Liver (tissue), 9 donors: ENCODE data around the gene GNG7. TPM values are rescaled to one million over a fixed set of nuclear protein-coding genes. Genes with fewer than 3 reads are reported as not detected.

Experiments
- DNase-seq: peaks from one replicate; pipeline ENCODE4 v3.0.0-alpha.2; 2017; ENCODE audit warnings: low spot score
- H3K27ac ChIP-seq, 2 donors: one replicate each; pipeline ENCODE4 v1.7.0; 2013; ENCODE audit warnings: inconsistent platforms in 2 of 2, low read length in 2 of 2, control low read depth in 1 of 2, low read depth in 1 of 2, mild to moderate bottlenecking in 1 of 2
- H3K27me3 ChIP-seq, 4 donors: one replicate each; pipeline versions ENCODE4 v1.6.1 to v1.7.0; 2013; ENCODE audit warnings: low read length in 3 of 4, inconsistent platforms in 1 of 4, mild to moderate bottlenecking in 1 of 4, moderate library complexity in 1 of 4; ENCODE audit not compliant: control insufficient read depth in 4 of 4, insufficient read depth in 4 of 4
- H3K36me3 ChIP-seq, 4 donors: one replicate each; pipeline versions ENCODE4 v1.6.1 to v1.7.0; 2013; ENCODE audit warnings: low read length in 3 of 4, mild to moderate bottlenecking in 3 of 4, low read depth in 1 of 4, moderate library complexity in 1 of 4; ENCODE audit not compliant: control insufficient read depth in 4 of 4, insufficient read depth in 3 of 4
- H3K4me1 ChIP-seq, 4 donors: one replicate each; pipeline versions ENCODE4 v1.6.1 to v1.7.0; 2013; ENCODE audit warnings: low read length in 3 of 4, mild to moderate bottlenecking in 3 of 4, moderate library complexity in 1 of 4; ENCODE audit not compliant: control insufficient read depth in 4 of 4, insufficient read depth in 4 of 4
- H3K4me3 ChIP-seq, 3 donors: one replicate each; pipeline versions ENCODE4 v1.6.1 to v1.7.0; 2013; ENCODE audit warnings: low read length in 3 of 3, control low read depth in 1 of 3, low read depth in 1 of 3, mild to moderate bottlenecking in 1 of 3
- H3K9ac ChIP-seq, 2 donors: one replicate each; pipeline ENCODE4 v1.7.0; 2013; ENCODE audit warnings: low read length in 2 of 2, mild to moderate bottlenecking in 2 of 2, moderate library complexity in 2 of 2, control low read depth in 1 of 2, low read depth in 1 of 2
- H3K9me3 ChIP-seq, 4 donors: one replicate each; pipeline versions ENCODE4 v1.6.1 to v1.7.0; 2013; ENCODE audit warnings: low read length in 3 of 4; ENCODE audit not compliant: control insufficient read depth in 4 of 4
- CTCF ChIP-seq: fragments of 150-350 bp; IDR thresholded peaks from 2 replicates; pipeline ENCODE4 v1.5.1; 2017; ENCODE audit warnings: improper control_type of control experiment, low read depth, low read length; ENCODE audit not compliant: missing input control
- EGR1 ChIP-seq, 2 donors: IDR thresholded peaks; 2 replicates each; pipeline ENCODE4 v1.6.1; 2016 to 2018; ENCODE audit warnings: antibody characterized with exemption in 2 of 2, low read depth in 2 of 2
- FOXA1 ChIP-seq: IDR thresholded peaks from 2 replicates; pipeline ENCODE4 v1.6.1; 2016; ENCODE audit warnings: antibody characterized with exemption
- FOXA2 ChIP-seq: IDR thresholded peaks from 2 replicates; pipeline ENCODE4 v1.6.1; 2016; ENCODE audit warnings: antibody characterized with exemption
- GABPA ChIP-seq, 2 donors: IDR thresholded peaks in 1 of 2; conservative IDR thresholded peaks in 1 of 2; 2 replicates each; pipeline ENCODE4 v1.6.1; 2016; ENCODE audit warnings: antibody characterized with exemption in 2 of 2, mild to moderate bottlenecking in 1 of 2, moderate library complexity in 1 of 2
- HNF4A ChIP-seq, 2 donors: conservative IDR thresholded peaks; 2 replicates each; pipeline ENCODE4 v1.6.1; 2016; ENCODE audit warnings: antibody characterized with exemption in 2 of 2, mild to moderate bottlenecking in 2 of 2
- HNF4G ChIP-seq: IDR thresholded peaks from 2 replicates; pipeline ENCODE4 v1.6.1; 2016; ENCODE audit warnings: antibody characterized with exemption
- JUND ChIP-seq, 2 donors: IDR thresholded peaks; 2 replicates each; pipeline ENCODE4 v1.6.1; 2016; ENCODE audit warnings: antibody characterized with exemption in 2 of 2
- NR2F2 ChIP-seq: IDR thresholded peaks from 2 replicates; pipeline ENCODE4 v1.6.1; 2016; ENCODE audit warnings: antibody characterized with exemption
- RAD21 ChIP-seq, 2 donors: IDR thresholded peaks; 2 replicates each; pipeline ENCODE4 v1.6.1; 2016; ENCODE audit warnings: antibody characterized with exemption in 2 of 2, mild to moderate bottlenecking in 2 of 2
- RXRA ChIP-seq, 2 donors: IDR thresholded peaks; 2 replicates each; pipeline ENCODE4 v1.6.1; 2017 to 2018; ENCODE audit warnings: antibody characterized with exemption in 2 of 2, mild to moderate bottlenecking in 1 of 2
- SP1 ChIP-seq: IDR thresholded peaks from 2 replicates; pipeline ENCODE4 v1.6.1; 2018; ENCODE audit warnings: antibody characterized with exemption, mild to moderate bottlenecking
- TAF1 ChIP-seq: conservative IDR thresholded peaks from 2 replicates; pipeline ENCODE4 v1.6.1; 2016; ENCODE audit warnings: antibody characterized with exemption, mild to moderate bottlenecking
- YY1 ChIP-seq: IDR thresholded peaks from 2 replicates; pipeline ENCODE4 v1.6.1; 2016; ENCODE audit warnings: antibody characterized with exemption, mild to moderate bottlenecking
- WGBS: extraction: QIAGEN DNeasy Blood & Tissue Kit; methylation state at CpG from one replicate; pipeline ENCODE4 v1.1.7; 2013; 5-methylcytosine and 5-hydroxymethylcytosine counted together
- polyA plus RNA-seq, 2 donors: library from polyadenylated mRNA; stranded (reverse) in 1 of 2; unstranded in 1 of 2; fragments of 200-250 nt in 1 of 2; fragments of >200 nt in 1 of 2; fragmentation: Nextera tagmentation in 1 of 2; extraction: Ambion mirVana in 1 of 2; gene quantifications; one replicate each; pipeline versions ENCODE4 v1.2.1 to v1.2.3, GENCODE V29; 2013 to 2015
- total RNA-seq, 2 donors: library from RNA; depleted of rRNA; stranded (reverse); fragments of >200 nt; gene quantifications; one replicate each; pipeline ENCODE4 v1.2.3, GENCODE V29; 2014
- TF ChIP-seq, protein P1 (sequence below): IDR thresholded peaks from 2 replicates; pipeline ENCODE4 v1.6.1; 2016; ENCODE audit warnings: antibody characterized with exemption
- TF ChIP-seq, protein P2 (sequence below): IDR thresholded peaks from 2 replicates; pipeline ENCODE4 v1.6.1; 2016; ENCODE audit warnings: antibody characterized with exemption
- TF ChIP-seq, protein P3 (sequence below): IDR thresholded peaks from 2 replicates; pipeline ENCODE4 v1.6.1; 2016; ENCODE audit warnings: antibody characterized with exemption, mild to moderate bottlenecking
- donor health status: healthy.
- donor health status: healthy.
- donor health status: healthy.
- donor health status: healthy.
- donor health status: healthy.

The GNG7 gene
- total and polyA plus RNA-seq, 4 donors, result 0.75 to 1.9 (median 1.1) TPM

DNA sequence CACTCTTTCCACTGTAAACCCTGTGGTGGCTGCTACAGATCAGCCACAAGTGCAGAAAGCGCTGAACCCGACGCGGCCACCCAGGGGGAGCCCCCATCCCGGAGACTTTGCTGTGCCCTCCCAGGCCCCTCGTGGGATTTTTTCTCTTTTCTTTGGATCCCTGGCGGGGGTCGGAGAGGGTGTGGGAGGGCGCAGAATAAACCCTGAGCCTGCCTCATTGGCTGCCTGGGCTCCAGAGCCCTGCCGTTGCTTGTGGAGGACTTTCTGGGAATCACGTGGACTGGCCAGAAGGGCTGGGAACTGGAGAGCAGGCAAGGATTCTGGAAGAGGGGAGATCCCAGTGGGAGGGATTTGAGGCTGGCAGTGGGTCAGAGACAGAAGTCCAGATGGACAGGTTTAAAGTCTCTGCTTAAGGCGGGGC lies 201.6 kb downstream of the GNG7 start:
- WGBS, result 75% methylated on average over 12 of the region's 12 CpGs

More for the DNA sequence above, 201.6 kb downstream of the GNG7 start:
- peaks cover 0 to 5% (median 3%) of the 10 kb centered on the region in 4 donors for H3K4me1 ChIP-seq
- no peak overlapping the region for H3K27ac ChIP-seq
- no peak for DNase-seq
- H3K9me3 ChIP-seq, result no peaks in the 10 kb centered on the region
- no peak overlapping the region for H3K9ac ChIP-seq
- TF ChIP-seq GABPA (IDR thresholded peaks at IDR 0.05 in 1 of 2, conservative IDR thresholded peaks at IDR 0.05 in 1 of 2) (no peak), FOXA1 (no peak), RXRA (IDR thresholded peaks at IDR 0.05) (no peak), SP1 (no peak), HNF4A (conservative IDR thresholded peaks at IDR 0.05) (no peak), EGR1 (IDR thresholded peaks at IDR 0.05; ENCODE audit: low read depth in 2 of 2) (no peak), RAD21 (IDR thresholded peaks at IDR 0.05) (no peak), JUND (IDR thresholded peaks at IDR 0.05) (no peak), TAF1 (no peak), NR2F2 (no peak), YY1 (no peak), HNF4G (no peak), CTCF (no peak), FOXA2 (no peak)
- TF ChIP-seq, protein P1, sequence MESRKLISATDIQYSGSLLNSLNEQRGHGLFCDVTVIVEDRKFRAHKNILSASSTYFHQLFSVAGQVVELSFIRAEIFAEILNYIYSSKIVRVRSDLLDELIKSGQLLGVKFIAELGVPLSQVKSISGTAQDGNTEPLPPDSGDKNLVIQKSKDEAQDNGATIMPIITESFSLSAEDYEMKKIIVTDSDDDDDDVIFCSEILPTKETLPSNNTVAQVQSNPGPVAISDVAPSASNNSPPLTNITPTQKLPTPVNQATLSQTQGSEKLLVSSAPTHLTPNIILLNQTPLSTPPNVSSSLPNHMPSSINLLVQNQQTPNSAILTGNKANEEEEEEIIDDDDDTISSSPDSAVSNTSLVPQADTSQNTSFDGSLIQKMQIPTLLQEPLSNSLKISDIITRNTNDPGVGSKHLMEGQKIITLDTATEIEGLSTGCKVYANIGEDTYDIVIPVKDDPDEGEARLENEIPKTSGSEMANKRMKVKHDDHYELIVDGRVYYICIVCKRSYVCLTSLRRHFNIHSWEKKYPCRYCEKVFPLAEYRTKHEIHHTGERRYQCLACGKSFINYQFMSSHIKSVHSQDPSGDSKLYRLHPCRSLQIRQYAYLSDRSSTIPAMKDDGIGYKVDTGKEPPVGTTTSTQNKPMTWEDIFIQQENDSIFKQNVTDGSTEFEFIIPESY, result no peak
- TF ChIP-seq, protein P2, sequence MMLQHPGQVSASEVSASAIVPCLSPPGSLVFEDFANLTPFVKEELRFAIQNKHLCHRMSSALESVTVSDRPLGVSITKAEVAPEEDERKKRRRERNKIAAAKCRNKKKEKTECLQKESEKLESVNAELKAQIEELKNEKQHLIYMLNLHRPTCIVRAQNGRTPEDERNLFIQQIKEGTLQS, result no peak
- TF ChIP-seq, protein P3, sequence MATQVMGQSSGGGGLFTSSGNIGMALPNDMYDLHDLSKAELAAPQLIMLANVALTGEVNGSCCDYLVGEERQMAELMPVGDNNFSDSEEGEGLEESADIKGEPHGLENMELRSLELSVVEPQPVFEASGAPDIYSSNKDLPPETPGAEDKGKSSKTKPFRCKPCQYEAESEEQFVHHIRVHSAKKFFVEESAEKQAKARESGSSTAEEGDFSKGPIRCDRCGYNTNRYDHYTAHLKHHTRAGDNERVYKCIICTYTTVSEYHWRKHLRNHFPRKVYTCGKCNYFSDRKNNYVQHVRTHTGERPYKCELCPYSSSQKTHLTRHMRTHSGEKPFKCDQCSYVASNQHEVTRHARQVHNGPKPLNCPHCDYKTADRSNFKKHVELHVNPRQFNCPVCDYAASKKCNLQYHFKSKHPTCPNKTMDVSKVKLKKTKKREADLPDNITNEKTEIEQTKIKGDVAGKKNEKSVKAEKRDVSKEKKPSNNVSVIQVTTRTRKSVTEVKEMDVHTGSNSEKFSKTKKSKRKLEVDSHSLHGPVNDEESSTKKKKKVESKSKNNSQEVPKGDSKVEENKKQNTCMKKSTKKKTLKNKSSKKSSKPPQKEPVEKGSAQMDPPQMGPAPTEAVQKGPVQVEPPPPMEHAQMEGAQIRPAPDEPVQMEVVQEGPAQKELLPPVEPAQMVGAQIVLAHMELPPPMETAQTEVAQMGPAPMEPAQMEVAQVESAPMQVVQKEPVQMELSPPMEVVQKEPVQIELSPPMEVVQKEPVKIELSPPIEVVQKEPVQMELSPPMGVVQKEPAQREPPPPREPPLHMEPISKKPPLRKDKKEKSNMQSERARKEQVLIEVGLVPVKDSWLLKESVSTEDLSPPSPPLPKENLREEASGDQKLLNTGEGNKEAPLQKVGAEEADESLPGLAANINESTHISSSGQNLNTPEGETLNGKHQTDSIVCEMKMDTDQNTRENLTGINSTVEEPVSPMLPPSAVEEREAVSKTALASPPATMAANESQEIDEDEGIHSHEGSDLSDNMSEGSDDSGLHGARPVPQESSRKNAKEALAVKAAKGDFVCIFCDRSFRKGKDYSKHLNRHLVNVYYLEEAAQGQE, result no peak
- no peak overlapping the region for H3K4me3 ChIP-seq
- H3K27me3 ChIP-seq, result no peaks in the 10 kb centered on the region
- no peaks in the 10 kb centered on the region for H3K36me3 ChIP-seq
